GM12878 (cell line): ENCODE results near the gene SALL3. TPM values are rescaled to one million over a fixed set of nuclear protein-coding genes. Genes with fewer than 3 reads are reported as not detected.

Experiments
- ATAC-seq: fragments of 200-7000 bp; cut with Tn5 transposase; 3 replicates; pipeline ENCODE4 v1.9.1; 2020; ENCODE audit warnings: mild to moderate bottlenecking, moderate library complexity
- BruUV-seq: library from RNA; stranded (reverse); fragments of 400-500 nt; replicated peaks from 2 replicates; lab custom pipeline; 2021; lab: Mats Ljungman, UMichigan
- CTCF ChIA-PET: fragments of 300-600 bp; sonication (Branson Sonifier 250); formaldehyde crosslinking; extraction: SDS; loops from one replicate; lab custom pipeline; 2021; ENCODE audit warnings: inconsistent platforms; lab: Yijun Ruan, JAX
- POLR2A ChIA-PET: fragments of 350-600 bp; formaldehyde crosslinking; extraction: SDS; loops from one replicate; lab custom pipeline; 2021; ENCODE audit warnings: inconsistent platforms; lab: Charles Lee
- RAD21 ChIA-PET: fragments of 300-600 bp; sonication (Branson Sonifier 250); formaldehyde crosslinking; loops from one replicate; lab custom pipeline; 2023; ENCODE audit warnings: antibody characterized with exemption; ENCODE audit not compliant: unreplicated experiment; lab: Charles Lee
- SMC1A ChIA-PET: fragments of 300-600 bp; sonication (Branson Sonifier 250); formaldehyde crosslinking; loops from one replicate; lab custom pipeline; 2023; ENCODE audit not compliant: unreplicated experiment, uncharacterized antibody; lab: Charles Lee
- DNase-seq: peaks from one replicate; pipeline ENCODE4 v3.0.0-alpha.2; 2011; ENCODE audit warnings: low read depth, low spot score
- FAIRE-seq: peaks from 3 replicates; lab custom pipeline; 2011; peaks lifted over from hg19 to GRCh38; lab: Jason Lieb, UNC
- H2AFZ ChIP-seq: 2 replicates; pipeline ENCODE4 v1.6.0; 2011; ENCODE audit warnings: low read depth, low read length, control low read depth; ENCODE audit not compliant: control insufficient read depth
- H3K27ac ChIP-seq: 2 replicates; pipeline ENCODE4 v1.5.1; 2011; ENCODE audit warnings: control low read depth; ENCODE audit not compliant: control insufficient read depth, insufficient read depth
- H3K27me3 ChIP-seq, 2 experiments: replicated peaks in 1 of 2; 2 replicates each; pipeline versions ENCODE4 v1.6.0 to v1.6.1; 2011; ENCODE audit warnings: low read length in 1 of 2; ENCODE audit not compliant: control insufficient read depth in 2 of 2, insufficient read depth in 2 of 2
- H3K36me3 ChIP-seq, 2 experiments: 2 replicates each; pipeline ENCODE4 v1.5.1; 2011; ENCODE audit warnings: low read length in 1 of 2; ENCODE audit not compliant: control insufficient read depth in 2 of 2, insufficient read depth in 2 of 2
- H3K4me1 ChIP-seq: 2 replicates; pipeline ENCODE4 v1.6.1; 2011; ENCODE audit warnings: mild to moderate bottlenecking, low read length, moderate library complexity, mixed read lengths; ENCODE audit not compliant: control insufficient read depth, insufficient read depth
- H3K4me2 ChIP-seq: 2 replicates; pipeline ENCODE4 v1.6.0; 2011; ENCODE audit warnings: control low read depth; ENCODE audit not compliant: control insufficient read depth, insufficient read depth
- H3K4me3 ChIP-seq: fragments of 200-600 bp; sonication (generic); 2 replicates; pipeline ENCODE4 v1.5.1; 2016
- H3K79me2 ChIP-seq: 2 replicates; pipeline ENCODE4 v1.6.0; 2011; ENCODE audit warnings: low read length; ENCODE audit not compliant: control insufficient read depth, insufficient read depth
- H3K9ac ChIP-seq: 2 replicates; pipeline ENCODE4 v1.8.0; 2011; ENCODE audit warnings: low read length, control low read depth, mixed read lengths; ENCODE audit not compliant: control insufficient read depth, insufficient read depth
- H3K9me3 ChIP-seq: replicated peaks from 3 replicates; pipeline ENCODE4 v1.5.1; 2011; ENCODE audit warnings: mild to moderate bottlenecking, low read length; ENCODE audit not compliant: control insufficient read depth, insufficient read depth
- H4K20me1 ChIP-seq: 2 replicates; pipeline ENCODE4 v1.6.0; 2011; ENCODE audit not compliant: control insufficient read depth, insufficient read depth
- CREM ChIP-seq: IDR thresholded peaks from 2 replicates; pipeline ENCODE4 v1.6.1; 2014; ENCODE audit warnings: antibody characterized with exemption, low read depth
- ETV6 ChIP-seq, 2 experiments: fragments of 450-650 bp in 1 of 2; IDR thresholded peaks in 1 of 2; conservative IDR thresholded peaks in 1 of 2; 2 replicates each; pipeline ENCODE4 v1.6.1; 2014; ENCODE audit warnings: antibody characterized with exemption in 1 of 2, borderline replicate concordance in 1 of 2, low read depth in 1 of 2, mild to moderate bottlenecking in 1 of 2, moderate library complexity in 1 of 2
- HSF1 ChIP-seq: fragments of 150-350 bp; IDR thresholded peaks from 2 replicates; pipeline ENCODE4 v1.6.1; 2014; ENCODE audit warnings: mild to moderate bottlenecking, low read depth, low read length
- RB1 ChIP-seq: fragments of 450-650 bp; formaldehyde crosslinking; IDR thresholded peaks from 2 replicates; pipeline ENCODE4 v1.6.1; 2017; ENCODE audit warnings: mild to moderate bottlenecking, borderline replicate concordance
- STAT1 ChIP-seq: fragments of 450-650 bp; conservative IDR thresholded peaks from 2 replicates; pipeline ENCODE4 v1.6.1; 2014; ENCODE audit warnings: antibody characterized with exemption, mild to moderate bottlenecking
- TCF3 ChIP-seq: IDR thresholded peaks from 2 replicates; pipeline ENCODE4 v1.6.1; 2012; ENCODE audit warnings: low read depth, mild to moderate bottlenecking, low read length, borderline replicate concordance; ENCODE audit not compliant: insufficient read depth
- ZBTB4 ChIP-seq: fragments of 450-650 bp; formaldehyde crosslinking; IDR thresholded peaks from 2 replicates; pipeline ENCODE4 v1.4.0; 2022; ENCODE audit warnings: mild to moderate bottlenecking, moderate library complexity
- WGBS: methylation state at CpG from one replicate; pipeline ENCODE4 v1.1.6; 2016; ENCODE audit warnings: low lambda C conversion rate; ENCODE audit not compliant: insufficient replicate concordance, insufficient coverage; ENCODE audit errors: missing lambda C conversion rate; 5-methylcytosine and 5-hydroxymethylcytosine counted together
- in situ Hi-C: fragments of 300-500 bp; cut with MboI; formaldehyde crosslinking; loops from 9 replicates; pipeline ENCODE4 v1.14.3; 2018; ENCODE audit warnings: mixed read lengths
- intact Hi-C: fragments of 100-400 bp; cut with micrococcal nuclease; formaldehyde crosslinking; loops from one replicate; pipeline ENCODE4 v1.14.2; 2022; ENCODE audit not compliant: unreplicated experiment
- polyA plus RNA-seq, 11 experiments: library from polyadenylated mRNA; depleted of rRNA in 4 of 11; unstranded in 6 of 11; stranded (reverse) in 5 of 11; fragments of >200 nt; fragmentation: Nextera tagmentation in 4 of 11; fragmentation: Illumina TruSeq in 1 of 11; extraction: Ambion mirVana in 4 of 11; extraction: Trizol in 1 of 11; gene quantifications; 1 replicate in 1 of 11; 2 replicates in 10 of 11; pipeline versions ENCODE4 v1.2.1 to v1.2.3, GENCODE V29; 2011 to 2016; ENCODE audit warnings: inconsistent platforms in 2 of 11, missing spikeins in 2 of 11, low read depth in 1 of 11
- total RNA-seq, 4 experiments: library from RNA; depleted of rRNA in 3 of 4; stranded (reverse); fragments of >200 nt in 3 of 4; fragmentation: Illumina TruSeq in 1 of 4; extraction: Trizol in 1 of 4; gene quantifications; 2 replicates each; pipeline versions ENCODE4 v1.2.1 to v1.2.3, GENCODE V29; 2013 to 2021

Gene SALL3
- total and polyA plus RNA-seq, 10 of the 15 experiments (the other 5 are each of a cell fraction or from before 2014, with no cell fraction given) = 0.01 to 0.10 (median 0.07) TPM; not detected in 7

GRCh38 chr18:79019881-79020280, 40.3 kb downstream of the SALL3 start:
- H3K4me3 ChIP-seq = no peak overlapping the region
- no peaks in the 10 kb centered on the region for H4K20me1 ChIP-seq
- 28% methylated on average over 7 of the region's 7 CpGs for WGBS
- no peak for DNase-seq
- H3K36me3 ChIP-seq = no peaks in the 10 kb centered on the region
- POLR2A ChIA-PET = no interaction called here
- SMC1A ChIA-PET = no interaction called here
- no peak overlapping the region for H3K9ac ChIP-seq
- no peak overlapping the region for H3K27ac ChIP-seq
- no peak overlapping the region for H2AFZ ChIP-seq
- H3K27me3 ChIP-seq = no peaks in the 10 kb centered on the region; a peak in 1 of 4 replicates
- H3K79me2 ChIP-seq = no peaks in the 10 kb centered on the region
- no peaks in the 10 kb centered on the region; the same call in 2 of the 3 replicates for H3K9me3 ChIP-seq
- BruUV-seq = no TSS peak
- RAD21 ChIA-PET = no interaction called here
- H3K4me2 ChIP-seq = no peak overlapping the region
- intact Hi-C loops = no loop called here
- in situ Hi-C loops = no loop called here
- CTCF ChIA-PET = no interaction called here
- FAIRE-seq = no peak
- TF ChIP-seq CREM = no peak
- no peak for TF ChIP-seq TCF3
- no peak for TF ChIP-seq RB1
- TF ChIP-seq ZBTB4 (CRISPR knock-in tag) = no peak
- no peak for TF ChIP-seq HSF1
- no peak for TF ChIP-seq STAT1
- TF ChIP-seq ETV6 (conservative IDR thresholded peaks at IDR 0.05 in 1 of 2, IDR thresholded peaks at IDR 0.05 in 1 of 2; ENCODE audit: borderline replicate concordance in 1 of 2, low read depth in 1 of 2) = no peak
- no peaks in the 10 kb centered on the region for H3K4me1 ChIP-seq
- ATAC-seq = no peak
